Left ventricle myocardium superior (tissue), 1 donor: ENCODE measurements around the gene HERPUD2. TPM values are rescaled to one million over a fixed set of nuclear protein-coding genes. Genes with fewer than 3 reads are reported as not detected.
"Not testable (repeated sequence)": the region's sequence is repeated elsewhere in the genome, so short reads cannot be mapped to it uniquely, and the experiment has no call there.

Experiments used
- ATAC-seq: fragments of 200-7000 bp; cut with Tn5 transposase; one replicate; pipeline ENCODE4 v1.9.1; 2020; ENCODE audit warnings: mild to moderate bottlenecking, moderate library complexity
- DNase-seq: peaks from one replicate; pipeline ENCODE4 v3.0.0-alpha.2; 2020
- intact Hi-C: fragments of 100-400 bp; cut with micrococcal nuclease; formaldehyde crosslinking; loops from one replicate; pipeline ENCODE4 v1.11.0; 2022
- total RNA-seq: library from RNA; stranded (reverse); fragmentation: NEBNext Ultra II Directional; extraction: Animal tissue kit (Norgen Biotek cat#: 25700); gene quantifications from one replicate; pipeline ENCODE4 v1.2.1, GENCODE V29; 2021
- donor health status: DM: no; HTN: yes; CAD: no; lungs with severe emphysema.

HERPUD2 gene
- total RNA-seq, 1 donor from 2014 or later, result 15.0 TPM

- no peak for ATAC-seq
- no peak for DNase-seq
- intact Hi-C loops, result no loop called here
Observed at GRCh38 chr7:35630024-35630972, 64.6 kb downstream of the HERPUD2 start.

GRCh38 chr7:35624299-35625186, 70.4 kb downstream of the HERPUD2 start:
- intact Hi-C loops, result loop anchor here (10.0 kb wide), 1 partner anchor 200 kb away; no protein-coding TSS in a partner anchor
- ATAC-seq (peak; percentile 89), DNase-seq (peak; percentile 34)

- ATAC-seq, result no peak
- intact Hi-C loops, result loop anchor here (10.0 kb wide), 1 partner anchor 199 kb away; no protein-coding TSS in a partner anchor
- no peak for DNase-seq
Observed at GRCh38 chr7:35623381-35623780, 71.6 kb downstream of the HERPUD2 start.

- intact Hi-C loops, result loop anchor here (10.0 kb wide), 1 partner anchor 195 kb away; no protein-coding TSS in a partner anchor
- ATAC-seq (no peak), DNase-seq (no peak)
Observed at GRCh38 chr7:35619863-35620262, 75.1 kb downstream of the HERPUD2 start.

GRCh38 chr7:35617041-35617440, 77.9 kb downstream of the HERPUD2 start:
- ATAC-seq (no peak), DNase-seq (no peak)
- intact Hi-C loops, result no loop called here

- intact Hi-C loops, result no loop called here
- ATAC-seq (no peak), DNase-seq (no peak)
Observed at GRCh38 chr7:35613150-35613549, 81.8 kb downstream of the HERPUD2 start.

GRCh38 chr7:35605760-35606159, 89.2 kb downstream of the HERPUD2 start:
- DNase-seq (no peak), ATAC-seq (no peak)
- intact Hi-C loops, result no loop called here

- DNase-seq, result no peak
- intact Hi-C loops, result no loop called here
- peak; percentile 27 for ATAC-seq
Observed at GRCh38 chr7:35604595-35604994, 90.3 kb downstream of the HERPUD2 start.

GRCh38 chr7:35599645-35600044, 95.3 kb downstream of the HERPUD2 start:
- intact Hi-C loops, result no loop called here
- no peak for DNase-seq
- ATAC-seq, result peak; percentile 32

- ATAC-seq, result no peak
- DNase-seq, result no peak
- intact Hi-C loops, result no loop called here
Observed at GRCh38 chr7:35599061-35599460, 95.9 kb downstream of the HERPUD2 start.

GRCh38 chr7:35596061-35596460, 98.9 kb downstream of the HERPUD2 start:
- peak; percentile 87 for ATAC-seq
- DNase-seq, result no peak
- intact Hi-C loops, result no loop called here

- intact Hi-C loops, result no loop called here
- no peak for DNase-seq
- ATAC-seq, result no peak
Observed at GRCh38 chr7:35593899-35594298, 101.0 kb downstream of the HERPUD2 start.

GRCh38 chr7:35588647-35589046, 106.3 kb downstream of the HERPUD2 start:
- ATAC-seq (no peak), DNase-seq (no peak)
- intact Hi-C loops, result no loop called here

GRCh38 chr7:35584990-35585389, 109.9 kb downstream of the HERPUD2 start:
- DNase-seq (no peak), ATAC-seq (no peak)
- intact Hi-C loops, result no loop called here

- DNase-seq, ATAC-seq, intact Hi-C loops: not testable (repeated sequence)
Observed at GRCh38 chr7:35584533-35584932, 110.4 kb downstream of the HERPUD2 start.

Other genes starting within 250 kb of the HERPUD2 start
- 176 TPM for gene SEPTIN7, start 105.9 kb upstream of the HERPUD2 start, total RNA-seq